NCI-H2107 (cell line): ENCODE results near the gene KATNAL1.

Experiments
- DNase-seq: peaks from one replicate; lab custom pipeline; 2025; lab: John Stamatoyannopoulos, UW

The KATNAL1 gene

DNA sequence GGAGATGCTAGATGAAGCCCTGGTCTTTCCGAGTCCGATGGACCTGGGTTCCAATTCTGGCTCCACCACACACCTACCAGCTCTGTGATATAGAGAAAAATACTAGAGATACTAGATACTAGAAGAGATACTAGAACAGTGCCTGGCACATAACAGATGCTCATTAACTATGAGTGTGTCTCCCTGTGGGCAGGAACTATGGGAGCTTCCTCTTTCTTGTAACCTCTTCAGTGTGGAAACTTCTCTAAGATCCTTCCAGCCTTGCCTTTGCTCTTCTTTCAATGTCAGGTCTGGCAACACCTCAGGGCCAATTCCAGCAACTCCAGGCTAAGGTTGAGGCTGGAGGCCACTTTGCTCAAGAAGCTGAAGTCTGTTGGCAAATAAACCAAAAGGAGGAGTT lies 143.9 kb downstream of the KATNAL1 start:
- DNase-seq, result no peak

DNA sequence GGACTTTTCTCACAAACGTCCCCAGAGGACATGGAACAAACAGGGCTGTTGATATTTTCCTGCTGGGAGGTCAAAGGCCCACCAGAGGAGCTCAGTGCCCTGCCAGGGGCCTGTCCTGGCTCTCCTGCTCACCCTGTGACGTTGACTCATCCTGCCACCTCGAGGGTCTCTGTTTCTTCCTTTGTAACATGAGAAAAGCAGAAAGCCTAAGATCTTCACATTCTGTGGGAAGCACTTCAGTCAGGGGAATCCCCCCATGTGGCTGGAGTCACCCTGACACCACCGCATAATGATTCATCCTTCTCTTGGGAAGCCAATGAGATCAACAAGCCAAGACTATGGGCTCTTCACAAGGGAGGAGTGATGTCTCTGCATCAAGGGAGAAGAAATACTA lies 147.9 kb downstream of the KATNAL1 start:
- no peak for DNase-seq

DNA sequence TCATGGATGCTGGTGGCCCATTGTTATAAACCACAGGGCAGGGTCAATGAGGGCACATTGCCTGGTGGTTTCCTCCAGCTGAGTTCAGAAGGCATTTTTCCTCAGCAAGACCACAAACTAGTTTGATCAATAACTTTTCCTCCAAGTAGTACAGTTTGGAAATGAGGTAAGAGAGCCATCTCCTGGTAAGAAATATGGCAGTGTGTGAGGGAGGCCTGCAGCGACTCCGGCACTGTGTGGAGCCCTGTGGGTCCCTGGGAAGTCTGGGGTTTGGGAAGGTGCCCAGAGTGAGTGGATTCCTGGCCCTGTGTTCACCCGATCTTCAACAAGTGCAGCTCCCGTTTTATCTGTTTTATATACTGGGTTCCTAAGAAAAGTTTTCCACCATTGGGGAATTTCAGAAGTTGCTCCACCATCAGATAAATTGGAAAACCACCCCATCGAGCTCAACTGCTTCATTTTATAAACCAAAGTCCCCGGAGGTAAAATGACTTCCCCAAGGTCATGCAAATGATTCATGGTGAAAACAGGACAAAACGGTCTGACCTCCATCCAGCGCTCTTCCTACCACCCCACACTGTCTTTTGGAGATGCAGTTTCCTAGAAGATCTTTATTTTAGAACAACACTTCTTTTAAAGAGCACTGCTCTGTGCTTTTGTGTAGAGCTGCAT lies 148.4 kb downstream of the KATNAL1 start:
- DNase-seq, result no peak

DNA sequence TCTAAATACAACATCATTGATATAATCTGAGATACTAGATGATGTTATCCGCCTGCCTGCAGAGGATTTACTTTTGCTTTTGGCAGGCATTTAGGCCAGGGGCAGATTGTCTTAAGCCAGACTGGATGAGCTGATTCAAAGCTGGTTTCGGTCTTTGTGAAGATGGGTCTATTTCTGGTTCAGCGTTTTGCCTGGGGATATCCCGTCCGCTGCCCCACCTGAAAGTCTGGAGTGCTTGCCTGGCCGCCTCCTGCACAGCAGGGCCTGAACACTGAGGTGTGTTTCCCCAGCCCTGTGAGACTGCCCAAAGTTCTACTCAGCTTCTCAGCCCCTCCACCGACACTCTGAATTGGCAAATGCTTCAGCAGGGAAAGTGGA lies 149.7 kb downstream of the KATNAL1 start:
- no peak for DNase-seq

DNA sequence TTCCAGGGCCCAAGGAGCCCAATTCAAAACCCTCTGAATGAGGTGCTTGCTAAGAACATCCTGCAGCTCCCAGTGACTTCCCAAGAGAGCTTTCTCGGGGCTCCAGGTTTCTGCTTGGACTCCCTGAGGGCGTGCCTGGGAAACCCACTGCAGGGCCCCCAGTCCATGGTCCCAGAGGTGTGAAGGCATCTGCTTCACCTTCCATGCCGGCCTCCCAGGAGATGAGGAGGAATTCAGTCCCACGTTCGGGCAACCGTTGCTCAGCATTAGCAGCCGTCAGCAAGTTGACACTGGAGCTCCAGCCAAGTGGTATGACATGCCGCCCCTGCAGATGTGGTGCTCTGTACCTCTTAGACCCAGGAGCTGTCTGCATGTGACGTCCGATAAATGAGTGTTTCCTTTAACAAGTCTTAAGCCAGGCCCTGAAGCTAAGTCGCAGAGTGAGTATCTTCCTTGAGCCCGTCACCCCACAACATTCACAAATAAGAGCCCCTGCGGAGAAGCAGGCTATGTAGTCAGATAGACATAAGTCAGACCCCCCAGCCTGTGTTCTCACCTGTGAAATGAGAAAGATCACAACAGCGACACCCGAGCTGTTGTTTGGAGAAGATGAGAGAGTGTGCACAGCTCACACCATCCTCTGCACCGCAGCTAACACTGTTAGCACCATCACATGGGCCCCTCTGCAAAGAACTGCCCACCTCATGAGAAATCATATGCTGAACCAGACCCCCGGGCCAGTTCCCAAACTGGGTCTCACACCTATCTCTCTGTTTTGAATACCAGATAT lies 150.3 kb downstream of the KATNAL1 start:
- no peak for DNase-seq

DNA sequence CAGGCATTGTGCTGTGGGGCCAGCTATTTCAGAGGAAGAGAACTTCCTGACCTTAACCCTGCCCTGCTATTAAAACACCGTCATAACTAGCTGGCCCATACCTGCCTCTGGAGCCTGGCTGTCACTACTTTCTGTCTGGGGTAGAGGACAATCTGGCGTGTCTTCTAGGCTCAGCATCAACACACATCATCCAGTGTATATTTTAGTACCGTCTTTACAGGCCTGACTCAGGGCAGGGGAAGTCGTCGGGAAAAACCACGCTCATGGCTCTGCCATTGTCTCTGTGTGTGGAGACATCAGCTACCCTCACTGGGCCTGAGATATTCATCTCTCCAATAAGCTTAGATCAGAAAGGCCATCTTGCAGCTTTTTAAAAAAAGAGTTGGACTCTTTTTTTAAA lies 151.1 kb downstream of the KATNAL1 start:
- no peak for DNase-seq

DNA sequence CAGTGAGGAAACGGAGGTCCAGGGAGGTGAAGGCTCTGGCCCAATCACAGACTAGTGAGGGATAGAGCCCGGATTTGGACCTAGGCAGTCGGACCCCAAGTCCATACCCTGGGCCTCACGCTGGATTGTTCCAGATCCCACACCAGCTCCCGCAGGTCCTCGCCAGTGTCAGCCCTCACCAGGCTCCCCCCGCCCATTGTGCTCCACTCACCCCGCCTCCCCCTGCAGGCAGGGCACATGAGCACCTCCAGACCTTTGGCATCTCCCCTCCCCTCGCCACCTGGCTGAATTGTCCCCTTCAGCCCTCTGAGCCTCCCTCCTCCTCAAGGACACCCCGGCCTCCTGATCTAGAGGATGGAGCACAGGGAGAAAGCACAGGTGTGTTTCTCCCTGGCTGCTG lies 152.4 kb downstream of the KATNAL1 start:
- no peak for DNase-seq

DNA sequence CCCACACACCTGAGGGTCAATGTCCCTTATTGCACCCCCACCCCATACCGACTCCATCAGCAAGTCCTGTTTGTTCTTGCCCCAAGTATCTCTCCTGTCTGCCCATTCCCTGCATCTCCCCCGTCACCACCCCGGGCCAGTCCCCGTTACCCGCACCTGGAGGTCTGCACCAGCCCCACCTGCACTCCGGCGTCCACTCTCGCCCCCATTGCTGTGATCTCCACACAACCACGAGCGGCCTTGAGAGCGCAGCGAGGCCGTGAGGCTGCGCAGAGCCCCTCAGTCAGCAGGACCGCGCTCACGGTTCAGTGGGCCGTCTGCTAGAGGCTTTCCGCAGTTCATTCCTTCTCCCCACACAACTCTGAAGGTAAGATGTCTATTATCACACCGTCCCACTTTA lies 152.8 kb downstream of the KATNAL1 start:
- DNase-seq, result no peak

DNA sequence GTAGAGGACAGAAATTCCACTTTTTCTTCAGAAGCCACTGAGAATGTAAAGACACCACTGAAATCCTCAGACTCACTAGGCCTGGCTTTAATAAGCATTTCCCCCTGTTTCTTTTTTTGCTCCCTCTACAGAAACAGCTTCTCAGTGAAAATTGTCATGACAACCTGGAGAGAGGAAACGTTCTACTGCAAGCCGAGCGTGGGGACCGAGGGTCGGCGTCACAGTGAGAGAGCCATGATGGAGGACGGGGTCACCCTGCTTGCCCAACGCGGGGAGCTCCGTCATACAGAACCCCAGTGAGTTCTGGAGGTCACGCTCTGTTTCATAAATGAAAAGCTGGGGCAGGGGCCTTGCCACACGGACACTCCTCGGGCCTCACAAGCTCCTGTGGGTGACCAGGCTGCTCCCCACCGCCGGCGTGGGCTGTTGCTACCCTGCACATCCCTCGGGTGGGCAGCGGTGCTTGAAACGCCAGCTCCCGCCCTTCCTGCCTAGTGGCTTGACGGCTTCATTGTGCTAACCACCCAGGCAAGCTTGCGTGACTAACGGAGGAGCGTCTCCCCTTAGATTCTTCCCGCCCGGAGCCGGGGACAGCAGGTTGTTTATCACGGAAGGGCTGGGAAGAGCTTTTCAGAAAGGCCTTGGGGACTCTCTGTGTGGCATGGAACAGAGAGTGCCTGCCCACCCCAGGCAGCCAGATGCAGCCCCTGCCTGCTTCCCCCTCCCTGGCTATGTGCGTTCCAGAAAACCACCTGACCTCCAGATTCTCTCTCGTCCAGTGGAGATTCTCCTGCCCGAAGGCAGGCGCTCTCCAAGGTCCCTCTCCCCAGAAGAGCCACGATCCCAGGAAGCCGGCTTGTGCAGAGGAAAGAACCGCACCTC lies 153.6 kb downstream of the KATNAL1 start:
- DNase-seq, result no peak
